Measurements from ENCODE around the gene KRT16. TPM values are rescaled to one million over a fixed set of nuclear protein-coding genes. Genes with fewer than 3 reads are reported as not detected.

The KRT16 gene
- total RNA-seq, 1 experiment from 2014 or later, result 109 TPM

- Mint-ChIP-seq H3K27me3 (ENCODE audit: insufficient read depth, unreplicated experiment) (peaks cover 23% of the 10 kb centered on the region), H3K36me3 (ENCODE audit: insufficient read depth, unreplicated experiment) (no peaks in the 10 kb centered on the region), H3K4me1 (ENCODE audit: insufficient read depth, unreplicated experiment) (no peaks in the 10 kb centered on the region), H3K9me3 (ENCODE audit: unreplicated experiment) (no peaks in the 10 kb centered on the region), H3K4me3 (ENCODE audit: unreplicated experiment) (no peak overlapping the region), H3K27ac (ENCODE audit: low read depth, unreplicated experiment) (no peak overlapping the region)
- DNase-seq (ENCODE audit: unreplicated experiment), result no peak
- no TSS peak for BruUV-seq (replicated peaks)
- CTCF ChIA-PET, result interaction anchor here (1.2 to 22.4 kb wide), 3 partner anchors 12 to 104 kb away, joined by 3 to 415 read pairs (median 65); no protein-coding TSS in a partner anchor
- TF ChIP-seq, protein P1, sequence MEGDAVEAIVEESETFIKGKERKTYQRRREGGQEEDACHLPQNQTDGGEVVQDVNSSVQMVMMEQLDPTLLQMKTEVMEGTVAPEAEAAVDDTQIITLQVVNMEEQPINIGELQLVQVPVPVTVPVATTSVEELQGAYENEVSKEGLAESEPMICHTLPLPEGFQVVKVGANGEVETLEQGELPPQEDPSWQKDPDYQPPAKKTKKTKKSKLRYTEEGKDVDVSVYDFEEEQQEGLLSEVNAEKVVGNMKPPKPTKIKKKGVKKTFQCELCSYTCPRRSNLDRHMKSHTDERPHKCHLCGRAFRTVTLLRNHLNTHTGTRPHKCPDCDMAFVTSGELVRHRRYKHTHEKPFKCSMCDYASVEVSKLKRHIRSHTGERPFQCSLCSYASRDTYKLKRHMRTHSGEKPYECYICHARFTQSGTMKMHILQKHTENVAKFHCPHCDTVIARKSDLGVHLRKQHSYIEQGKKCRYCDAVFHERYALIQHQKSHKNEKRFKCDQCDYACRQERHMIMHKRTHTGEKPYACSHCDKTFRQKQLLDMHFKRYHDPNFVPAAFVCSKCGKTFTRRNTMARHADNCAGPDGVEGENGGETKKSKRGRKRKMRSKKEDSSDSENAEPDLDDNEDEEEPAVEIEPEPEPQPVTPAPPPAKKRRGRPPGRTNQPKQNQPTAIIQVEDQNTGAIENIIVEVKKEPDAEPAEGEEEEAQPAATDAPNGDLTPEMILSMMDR (IDR thresholded peaks at IDR 0.05; ENCODE audit: unreplicated experiment), result no peak
- POLR2A ChIA-PET, result no interaction called here
- intact Hi-C loops (cut with micrococcal nuclease), result no loop called here
These were observed 51.0 kb downstream of the KRT16 start for GRCh38 chr17:41561554-41561953.

Other genes starting within 250 kb of the KRT16 start
- gene KRT33B, start 243.0 kb downstream of the KRT16 start, total RNA-seq (2022), result not detected in 2 replicates
- 0.40 and 0.42 TPM in 2 replicates for gene KRT34, start 230.5 kb downstream of the KRT16 start, total RNA-seq (2022)
- not detected in 2 replicates for gene KRT31, start 215.2 kb downstream of the KRT16 start, total RNA-seq (2022)
- gene KRT37, start 188.2 kb downstream of the KRT16 start, total RNA-seq (2022), result not detected in 2 replicates
- gene KRT38, start 171.8 kb downstream of the KRT16 start, total RNA-seq (2022), result not detected in 2 replicates
- gene KRT32, start 145.4 kb downstream of the KRT16 start, total RNA-seq (2022), result not detected in 2 replicates
- not detected in 2 replicates for gene KRT35, start 131.6 kb downstream of the KRT16 start, total RNA-seq (2022)
- not detected in 2 replicates for gene KRT36, start 122.9 kb downstream of the KRT16 start, total RNA-seq (2022)
- gene KRT13, start 107.2 kb downstream of the KRT16 start, total RNA-seq (2022), result not detected in 2 replicates
- gene KRT15, start 93.9 kb downstream of the KRT16 start, total RNA-seq (2022), result 28.8 and 83.4 TPM in 2 replicates
- gene KRT19, start 84.5 kb downstream of the KRT16 start, total RNA-seq (2022), result 0.68 TPM in 1 of 2 replicates, not detected in the other
- gene KRT9, start 40.7 kb downstream of the KRT16 start, total RNA-seq (2022), result 0.21 and 0.27 TPM in 2 replicates
- 696 and 1,755 TPM in 2 replicates for gene KRT14, start 25.9 kb downstream of the KRT16 start, total RNA-seq (2022)
- gene KRT17, start 11.8 kb upstream of the KRT16 start, total RNA-seq (2022), result 1,990 and 4,105 TPM in 2 replicates
- 1,945 and 2,169 TPM in 2 replicates for gene EIF1, start 76.1 kb upstream of the KRT16 start, total RNA-seq (2022)
- not detected in 2 replicates for gene GAST, start 99.6 kb upstream of the KRT16 start, total RNA-seq (2022)
- gene HAP1, start 121.9 kb upstream of the KRT16 start, total RNA-seq (2022), result 0.37 and 0.49 TPM in 2 replicates
- gene JUP, start 173.9 kb upstream of the KRT16 start, total RNA-seq (2022), result 112 and 131 TPM in 2 replicates
- gene P3H4, start 199.2 kb upstream of the KRT16 start, total RNA-seq (2022), result 36.4 and 41.5 TPM in 2 replicates
- gene FKBP10, start 200.2 kb upstream of the KRT16 start, total RNA-seq (2022), result 142 and 159 TPM in 2 replicates
- 59.8 and 65.1 TPM in 2 replicates for gene NT5C3B, start 223.5 kb upstream of the KRT16 start, total RNA-seq (2022)
- gene KLHL10, start 225.1 kb upstream of the KRT16 start, total RNA-seq (2022), result not detected in 2 replicates